Measurements from ENCODE around the gene NTNG2. TPM values are rescaled to one million over a fixed set of nuclear protein-coding genes. Genes with fewer than 3 reads are reported as not detected.

NTNG2 gene
- total RNA-seq, 1 donor from 2014 or later: 0.42 TPM

DNA sequence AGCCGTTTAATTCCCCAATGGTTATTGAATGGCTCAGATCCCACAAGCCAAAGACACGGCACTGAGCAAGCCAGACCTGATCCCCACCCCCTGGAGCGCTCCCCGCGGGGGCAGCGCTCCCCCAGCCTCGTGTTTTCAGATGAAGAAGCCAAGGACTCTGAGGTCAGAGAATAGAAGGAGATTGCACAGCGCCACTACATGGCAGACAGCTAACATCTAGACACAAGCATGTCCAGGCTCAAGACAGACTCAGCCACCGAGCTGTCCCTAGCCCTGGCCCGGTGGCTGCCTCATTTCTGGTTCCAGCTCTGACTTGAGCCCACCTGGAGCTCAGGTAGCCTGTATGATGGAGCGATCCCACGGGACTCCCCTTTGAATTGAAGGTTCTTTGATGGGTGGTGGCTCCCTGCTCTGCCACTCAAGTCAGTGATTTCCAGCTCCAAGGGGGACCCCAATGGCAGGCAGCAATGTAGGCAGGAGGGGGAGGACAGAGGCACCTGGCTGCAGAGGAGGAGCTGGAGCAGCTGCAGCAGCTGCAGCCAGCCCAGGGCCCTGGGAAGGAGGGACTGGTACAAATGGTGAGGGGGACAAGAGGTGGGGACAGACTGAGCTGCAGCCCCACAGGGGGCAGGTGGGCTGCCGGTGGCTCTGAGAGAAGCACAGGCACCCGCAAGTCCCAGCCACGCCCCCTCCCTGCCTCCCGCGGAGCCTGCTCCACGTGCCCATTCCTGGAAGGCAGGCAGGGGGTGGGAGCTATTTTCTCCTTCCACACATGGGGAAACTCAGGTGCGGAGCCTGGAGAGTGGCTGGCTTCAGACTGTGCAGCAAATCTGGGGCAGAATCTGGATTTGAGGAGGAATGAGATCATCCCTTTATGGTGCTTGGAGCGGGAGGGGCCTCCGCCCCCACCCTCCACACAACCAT lies 40.2 kb downstream of the NTNG2 start:
- Histone ChIP-seq H3K4me3 (ENCODE audit: low read depth, low read length) (no peak overlapping the region), H3K27me3 (ENCODE audit: control insufficient read depth, insufficient read depth, low read length) (peaks cover 30% of the 10 kb centered on the region), H3K36me3 (ENCODE audit: control insufficient read depth, insufficient read depth, low read length) (no peaks in the 10 kb centered on the region)
- TF ChIP-seq, protein P1, sequence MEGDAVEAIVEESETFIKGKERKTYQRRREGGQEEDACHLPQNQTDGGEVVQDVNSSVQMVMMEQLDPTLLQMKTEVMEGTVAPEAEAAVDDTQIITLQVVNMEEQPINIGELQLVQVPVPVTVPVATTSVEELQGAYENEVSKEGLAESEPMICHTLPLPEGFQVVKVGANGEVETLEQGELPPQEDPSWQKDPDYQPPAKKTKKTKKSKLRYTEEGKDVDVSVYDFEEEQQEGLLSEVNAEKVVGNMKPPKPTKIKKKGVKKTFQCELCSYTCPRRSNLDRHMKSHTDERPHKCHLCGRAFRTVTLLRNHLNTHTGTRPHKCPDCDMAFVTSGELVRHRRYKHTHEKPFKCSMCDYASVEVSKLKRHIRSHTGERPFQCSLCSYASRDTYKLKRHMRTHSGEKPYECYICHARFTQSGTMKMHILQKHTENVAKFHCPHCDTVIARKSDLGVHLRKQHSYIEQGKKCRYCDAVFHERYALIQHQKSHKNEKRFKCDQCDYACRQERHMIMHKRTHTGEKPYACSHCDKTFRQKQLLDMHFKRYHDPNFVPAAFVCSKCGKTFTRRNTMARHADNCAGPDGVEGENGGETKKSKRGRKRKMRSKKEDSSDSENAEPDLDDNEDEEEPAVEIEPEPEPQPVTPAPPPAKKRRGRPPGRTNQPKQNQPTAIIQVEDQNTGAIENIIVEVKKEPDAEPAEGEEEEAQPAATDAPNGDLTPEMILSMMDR (IDR thresholded peaks at IDR 0.05; ENCODE audit: insufficient read depth, low read length, poor library complexity, severe bottlenecking): no peak
- no peak for DNase-seq (ENCODE audit: low read depth)

DNA sequence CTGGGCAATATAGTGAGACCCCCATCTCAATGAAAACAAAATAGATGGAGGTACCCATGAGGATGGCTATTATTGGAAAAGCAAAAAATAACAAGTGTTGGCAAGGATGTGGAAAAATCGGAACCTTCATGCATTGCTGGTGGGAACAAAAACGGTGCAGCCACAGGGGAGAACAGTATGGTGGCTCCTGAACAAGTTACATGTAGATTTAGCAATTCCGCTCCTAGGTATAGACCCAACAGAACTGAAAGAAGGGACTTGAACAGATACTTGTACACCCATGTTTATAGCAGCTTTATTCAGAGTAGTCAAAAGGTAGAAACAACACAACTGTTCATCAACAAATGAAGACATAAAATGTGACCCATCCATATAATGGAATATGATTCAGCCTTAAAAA lies 43.0 kb downstream of the NTNG2 start:
- TF ChIP-seq, protein P1 (IDR thresholded peaks at IDR 0.05; ENCODE audit: insufficient read depth, low read length, poor library complexity, severe bottlenecking): no peak
- DNase-seq (ENCODE audit: low read depth): no peak
- Histone ChIP-seq H3K4me3 (ENCODE audit: low read depth, low read length) (no peak overlapping the region), H3K36me3 (ENCODE audit: control insufficient read depth, insufficient read depth, low read length) (no peaks in the 10 kb centered on the region), H3K27me3 (ENCODE audit: control insufficient read depth, insufficient read depth, low read length) (peaks cover 40% of the 10 kb centered on the region)

DNA sequence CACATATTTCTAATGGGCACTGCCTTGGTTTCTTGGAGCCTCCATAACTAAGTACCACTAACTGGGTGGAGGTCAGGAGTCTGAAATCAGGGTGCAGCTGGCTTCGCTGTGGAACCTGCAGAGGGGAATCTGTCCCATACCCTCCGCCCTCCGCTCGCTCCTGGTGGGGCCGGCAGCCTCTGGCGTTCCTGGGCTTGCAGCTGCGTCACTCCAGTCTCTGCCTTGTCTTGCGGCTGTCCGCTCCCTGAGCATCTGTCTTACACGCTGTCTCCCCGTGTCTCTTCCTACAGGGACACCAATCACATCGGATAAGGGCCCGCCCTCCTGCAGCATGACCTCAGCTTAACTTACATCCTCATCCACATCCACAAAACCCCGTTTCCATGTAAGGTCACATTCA lies 45.4 kb downstream of the NTNG2 start:
- H3K36me3 ChIP-seq (ENCODE audit: control insufficient read depth, insufficient read depth, low read length): no peaks in the 10 kb centered on the region
- H3K27me3 ChIP-seq (ENCODE audit: control insufficient read depth, insufficient read depth, low read length): peaks cover 29% of the 10 kb centered on the region
- TF ChIP-seq, protein P1 (IDR thresholded peaks at IDR 0.05; ENCODE audit: insufficient read depth, low read length, poor library complexity, severe bottlenecking): no peak
- no peak for DNase-seq (ENCODE audit: low read depth)
- no peak overlapping the region for H3K4me3 ChIP-seq (ENCODE audit: low read depth, low read length)

DNA sequence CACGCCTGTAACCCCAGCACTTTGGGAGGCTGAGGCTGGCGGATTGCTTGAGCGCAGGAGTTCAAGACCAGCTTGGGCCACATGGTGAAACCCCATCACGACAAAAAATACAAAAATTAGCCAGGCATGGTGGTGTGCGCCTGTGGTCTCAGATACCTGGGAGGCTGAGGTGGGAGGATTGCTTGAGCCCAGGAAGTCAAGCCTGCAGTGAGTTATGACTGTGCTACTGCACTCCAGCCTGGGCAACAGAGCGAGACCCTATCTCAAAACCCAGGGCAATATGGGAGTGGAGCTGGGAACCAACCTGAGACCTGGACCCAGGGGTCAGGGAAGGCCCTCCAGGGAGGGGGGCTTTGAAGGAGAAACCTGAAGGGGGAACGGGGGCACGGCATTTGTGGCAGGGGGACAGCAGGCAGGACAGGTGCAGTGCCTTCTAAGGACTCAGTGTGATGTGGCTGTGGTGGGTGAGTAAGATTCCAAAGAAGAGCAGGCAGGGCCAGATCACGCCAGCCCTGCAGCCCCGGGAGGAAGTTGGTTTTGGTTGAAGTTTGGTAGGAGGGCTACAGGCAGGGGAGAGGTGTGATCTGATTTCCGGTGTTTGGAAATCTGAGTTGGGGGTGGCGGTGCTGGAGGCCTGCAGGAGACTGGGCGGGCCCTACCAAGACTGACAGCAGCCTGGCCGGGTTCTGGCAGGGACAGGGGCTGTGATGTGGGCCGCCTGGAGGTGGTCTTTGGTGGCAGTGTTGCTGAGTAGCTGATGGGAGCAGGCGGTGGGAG lies 46.2 kb downstream of the NTNG2 start:
- no peaks in the 10 kb centered on the region for H3K36me3 ChIP-seq (ENCODE audit: control insufficient read depth, insufficient read depth, low read length)
- no peak for DNase-seq (ENCODE audit: low read depth)
- TF ChIP-seq, protein P1 (IDR thresholded peaks at IDR 0.05; ENCODE audit: insufficient read depth, low read length, poor library complexity, severe bottlenecking): no peak

DNA sequence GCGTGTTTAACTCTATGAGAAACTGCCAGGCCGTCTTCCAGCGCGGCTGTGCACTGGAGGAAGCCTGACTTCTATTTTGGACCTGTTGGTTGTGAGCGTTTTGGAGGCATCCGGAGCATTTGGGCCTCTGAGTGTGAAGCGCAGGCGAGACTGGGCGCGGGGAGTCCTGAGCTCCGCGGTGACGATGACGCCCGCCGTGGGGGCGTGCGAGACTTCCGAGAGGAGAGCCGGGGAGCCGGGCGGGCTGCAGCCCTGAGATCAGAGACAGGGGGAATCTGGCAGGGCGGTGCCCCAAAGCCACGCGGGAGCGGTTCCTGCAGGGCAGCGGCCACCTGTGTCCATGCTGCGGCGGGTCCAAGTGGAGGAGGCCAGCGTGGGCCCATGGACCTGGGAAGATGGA lies 47.4 kb downstream of the NTNG2 start:
- Histone ChIP-seq H3K36me3 (ENCODE audit: control insufficient read depth, insufficient read depth, low read length) (no peaks in the 10 kb centered on the region), H3K4me3 (ENCODE audit: low read depth, low read length) (no peak overlapping the region), H3K27me3 (ENCODE audit: control insufficient read depth, insufficient read depth, low read length) (peaks cover 12% of the 10 kb centered on the region)
- no peak for DNase-seq (ENCODE audit: low read depth)
- TF ChIP-seq, protein P1 (IDR thresholded peaks at IDR 0.05; ENCODE audit: insufficient read depth, low read length, poor library complexity, severe bottlenecking): no peak

More for the DNA sequence above, 46.2 kb downstream of the NTNG2 start:
- no peak overlapping the region for H3K4me3 ChIP-seq (ENCODE audit: low read depth, low read length)
- H3K27me3 ChIP-seq (ENCODE audit: control insufficient read depth, insufficient read depth, low read length): peaks cover 22% of the 10 kb centered on the region
